HG02852 (cell line): ENCODE measurements around the gene RPAP3.
"Not testable (repeated sequence)": the region's sequence is repeated elsewhere in the genome, so short reads cannot be mapped to it uniquely, and the experiment has no call there.

Experiments used
- ATAC-seq: cut with Tn5 transposase; IDR thresholded peaks from one replicate; pipeline ENCODE4 v1.9.1; 2021; ENCODE audit warnings: mild to moderate bottlenecking, moderate library complexity; ENCODE audit not compliant: unreplicated experiment

RPAP3 gene

DNA sequence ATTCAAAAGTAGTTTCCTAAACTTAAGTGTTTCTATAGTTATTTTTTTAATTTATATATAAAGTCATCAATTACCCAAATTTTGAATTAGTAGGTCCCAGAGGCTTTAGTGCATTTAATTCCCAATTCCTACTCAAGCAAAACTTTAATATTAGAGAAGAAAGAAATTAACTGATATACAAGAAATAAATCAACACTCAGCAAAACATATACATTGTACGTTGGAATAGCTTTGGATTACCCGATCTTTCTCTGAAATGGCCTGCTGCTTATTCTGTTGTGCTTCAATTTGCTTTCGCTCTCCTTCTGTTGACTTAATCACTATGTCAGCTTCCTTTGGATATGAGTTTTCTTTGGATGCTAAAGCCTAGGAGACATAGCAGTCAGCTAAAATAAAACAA is 18.2 kb downstream of the RPAP3 start:
- ATAC-seq, result no peak

DNA sequence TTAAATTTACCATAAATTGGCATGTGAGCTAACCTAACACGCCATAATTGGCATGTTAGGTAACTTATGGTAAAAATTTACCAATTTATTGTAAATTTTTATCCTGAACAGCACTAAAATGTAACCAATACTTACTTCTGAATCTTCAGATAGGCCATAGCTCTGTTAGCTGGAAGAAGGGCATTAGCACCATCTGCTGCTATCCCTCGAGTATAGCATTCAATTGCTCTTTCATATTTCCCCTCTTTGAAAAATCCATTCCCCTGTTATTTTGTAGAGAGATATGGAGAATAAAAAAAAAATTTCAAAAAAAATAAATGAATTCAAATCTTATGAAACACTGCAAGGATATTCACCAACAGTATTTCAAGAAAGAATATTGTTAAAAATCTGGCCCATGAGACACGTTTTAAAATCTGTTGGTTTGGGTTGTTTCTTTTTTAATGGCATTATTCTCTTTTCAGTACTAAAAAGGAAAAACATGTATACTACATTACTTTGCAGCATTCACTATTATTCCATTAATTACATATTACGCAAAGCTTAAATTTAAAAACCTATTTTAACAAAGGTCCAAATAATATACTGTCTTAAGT is 19.1 kb downstream of the RPAP3 start:
- no peak for ATAC-seq

DNA sequence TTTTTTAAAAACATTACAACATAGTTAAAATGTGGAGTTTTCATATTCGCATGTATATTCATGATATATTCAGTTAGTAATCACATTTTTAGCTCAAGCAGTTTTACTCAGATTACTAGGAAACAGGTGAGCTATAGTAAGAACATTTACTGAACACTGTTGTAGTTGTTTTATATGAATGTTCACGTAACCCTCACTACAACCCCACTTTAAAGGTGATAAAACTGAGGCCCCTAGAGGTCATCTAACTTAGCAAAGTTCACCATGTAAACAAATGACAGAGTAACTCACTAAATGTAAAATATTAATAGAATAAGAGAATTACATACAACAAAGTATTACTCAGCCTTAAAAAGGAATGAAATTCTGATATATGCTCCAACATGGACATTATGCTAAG is 26.0 kb downstream of the RPAP3 start:
- no peak for ATAC-seq

DNA sequence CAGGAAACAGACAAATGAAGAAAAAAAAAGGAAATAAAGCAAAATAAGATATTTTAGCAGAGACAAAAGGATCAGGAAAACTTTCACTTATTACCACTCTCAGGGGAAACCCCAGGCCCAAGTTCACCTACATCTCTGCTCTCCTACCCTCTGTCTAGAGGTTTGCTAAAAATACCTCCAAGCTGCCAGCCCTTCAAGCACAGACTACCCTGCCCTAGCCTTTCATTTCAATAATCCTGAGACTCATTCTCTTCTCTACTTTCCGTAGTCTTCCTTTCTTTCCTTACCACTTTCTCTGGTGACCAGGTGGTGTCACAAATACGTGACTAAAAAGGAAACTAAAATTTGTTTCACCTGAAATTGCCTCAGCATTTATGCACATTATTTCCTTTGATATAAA is 33.8 kb downstream of the RPAP3 start:
- ATAC-seq, result no peak

DNA sequence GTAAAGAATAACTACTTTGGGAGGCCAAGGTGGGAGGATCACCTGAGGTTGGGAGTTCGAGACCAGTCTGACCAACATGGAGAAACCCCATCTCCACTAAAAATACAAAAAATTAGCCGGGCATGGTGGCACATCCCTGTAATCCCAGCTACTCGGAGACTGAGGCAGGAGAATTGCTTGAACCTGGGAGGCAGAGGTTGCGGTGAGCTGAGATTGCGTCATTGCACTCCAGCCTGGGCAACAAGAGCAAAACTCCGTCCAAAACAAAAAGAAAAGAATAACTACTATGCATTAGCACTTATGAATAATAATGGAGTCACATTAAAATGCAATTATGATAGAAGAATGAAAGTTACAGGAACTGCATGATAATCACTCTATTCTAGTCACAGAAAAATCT is 37.9 kb downstream of the RPAP3 start:
- not testable (repeated sequence) for ATAC-seq

DNA sequence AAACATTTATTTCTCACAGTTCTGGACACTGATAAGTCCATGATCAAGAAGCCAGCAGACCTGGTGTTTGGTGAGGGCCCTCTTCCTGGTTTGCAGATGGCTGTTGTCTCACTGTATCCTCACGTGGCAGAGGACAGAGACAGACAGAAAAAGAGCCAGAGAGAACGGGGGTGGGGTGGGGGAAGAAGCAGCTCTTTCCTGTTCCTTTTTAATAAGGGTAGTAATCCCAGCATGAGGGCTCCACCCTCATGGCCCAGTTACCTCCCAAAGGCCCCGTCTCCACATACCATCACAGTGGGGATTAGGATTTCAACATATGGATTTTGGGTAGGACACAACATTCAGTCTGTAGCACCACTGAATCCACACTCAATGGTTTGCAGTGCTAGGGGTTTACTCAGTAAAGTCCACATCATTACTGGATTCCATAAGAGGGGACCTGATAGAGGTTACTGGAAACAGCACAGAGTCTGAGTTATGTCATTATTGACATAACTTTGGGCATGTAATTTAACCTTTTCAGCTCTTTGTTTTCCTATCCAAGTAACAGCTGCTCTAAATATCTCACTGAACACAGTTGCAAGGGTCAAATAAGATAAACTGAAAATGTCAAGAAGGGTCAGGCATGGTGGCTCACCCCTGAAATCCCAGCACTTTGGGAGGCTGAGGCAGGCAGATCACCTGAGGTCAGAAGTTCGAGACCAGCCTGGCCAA is 53.2 kb downstream of the RPAP3 start:
- ATAC-seq, result no peak

DNA sequence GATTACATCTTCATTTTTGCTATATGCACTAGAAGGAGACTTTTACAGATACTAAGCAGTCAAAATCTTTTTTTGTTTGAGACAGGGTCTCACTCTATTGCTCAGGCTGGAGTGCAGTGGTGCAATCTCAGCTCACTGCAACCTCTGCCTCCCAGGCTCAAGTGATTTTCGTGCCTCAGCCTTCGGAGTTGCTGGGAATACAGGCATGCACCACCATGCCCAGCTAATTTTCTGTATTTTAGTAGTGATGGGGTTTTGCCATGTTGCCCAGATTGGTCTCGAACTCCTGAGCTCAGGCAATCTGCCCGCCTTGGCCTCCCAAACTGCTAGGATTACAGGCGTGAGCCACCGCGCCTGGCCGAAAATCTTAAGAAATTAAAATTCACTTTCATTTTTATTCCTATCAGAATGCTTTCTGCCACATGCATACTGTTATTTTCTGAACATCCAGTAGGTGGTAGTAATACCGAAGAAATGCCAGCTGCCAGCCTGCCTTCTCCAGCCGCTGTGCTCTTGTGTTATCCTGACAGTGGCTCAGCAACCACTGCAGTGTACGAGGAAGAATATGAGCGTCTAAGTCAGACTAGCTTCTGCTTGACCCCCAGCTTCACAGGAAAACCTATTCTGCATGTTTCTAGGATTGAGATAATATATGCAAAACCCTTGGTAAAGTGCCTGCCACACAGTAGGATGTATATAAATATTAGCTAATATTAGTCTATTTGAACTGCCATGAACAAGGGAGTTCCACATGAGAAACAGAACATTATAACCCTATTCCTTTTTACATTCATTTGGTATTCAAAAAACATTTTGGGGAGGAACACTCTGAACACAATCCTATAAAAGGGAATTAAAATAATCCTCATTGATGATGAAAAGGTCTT is 54.2 kb downstream of the RPAP3 start:
- ATAC-seq, result peak; percentile 63

DNA sequence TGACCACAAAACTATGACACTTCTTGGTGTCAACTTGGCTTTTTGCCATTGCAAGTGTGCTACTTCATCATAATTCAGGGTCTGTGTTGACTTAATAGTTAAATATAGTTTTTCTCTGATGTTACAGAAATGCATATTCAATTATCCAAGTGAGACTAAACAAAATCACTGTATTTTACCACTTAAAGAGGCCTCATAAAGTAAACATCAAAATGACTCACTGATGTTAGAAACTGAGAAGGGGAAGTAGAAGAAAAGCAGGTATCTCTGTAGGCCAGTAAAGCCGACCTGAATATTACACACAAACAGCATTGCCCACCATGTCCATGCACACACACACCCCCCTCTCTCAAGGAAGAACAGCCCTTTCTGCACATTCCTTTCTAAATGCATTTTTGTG is 55.4 kb downstream of the RPAP3 start:
- peak; percentile 81 for ATAC-seq

DNA sequence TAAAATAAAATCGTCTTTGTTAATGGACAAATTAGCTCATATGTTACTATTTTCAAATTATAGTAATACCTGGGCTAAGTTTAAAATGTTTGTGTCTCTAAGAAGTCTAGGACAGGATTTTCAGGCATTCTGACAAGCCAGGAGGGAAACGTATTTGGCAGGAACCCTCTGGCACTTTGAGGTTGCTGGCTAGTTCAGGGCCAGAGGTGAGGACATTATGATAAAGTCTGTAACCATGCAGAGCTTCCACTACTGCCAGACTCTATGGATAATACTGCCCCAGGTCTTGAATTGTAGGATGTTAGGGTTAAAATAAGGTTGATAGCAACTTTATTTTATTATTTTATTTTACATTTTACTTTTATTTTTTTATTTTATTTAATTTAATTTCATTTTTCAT is 56.4 kb downstream of the RPAP3 start:
- no peak for ATAC-seq

DNA sequence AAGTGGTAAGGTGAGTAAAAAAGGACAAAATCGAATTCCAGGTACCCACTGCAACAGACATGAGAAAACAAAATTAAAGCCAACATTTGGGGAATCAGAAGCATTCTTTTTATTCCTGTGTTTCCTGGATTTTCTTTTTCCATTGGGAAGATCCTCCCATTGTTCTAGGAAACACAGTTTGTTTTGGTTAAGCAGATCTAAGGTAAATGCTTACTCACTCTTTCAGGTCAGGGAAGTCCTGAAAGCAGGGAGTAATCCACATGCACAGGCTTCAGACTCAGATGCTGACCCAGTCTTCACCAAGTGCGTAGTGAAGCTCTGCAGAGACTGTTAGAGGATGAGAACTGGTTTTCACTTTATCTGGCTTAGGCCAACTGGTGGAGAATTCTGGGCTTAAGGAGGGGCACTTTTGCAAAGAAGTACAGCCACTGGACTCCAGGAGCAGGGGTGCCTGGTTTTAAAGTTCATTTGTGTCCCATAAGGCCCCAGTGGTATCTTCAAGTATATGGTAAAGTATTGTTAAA is 57.7 kb downstream of the RPAP3 start:
- ATAC-seq, result no peak

DNA sequence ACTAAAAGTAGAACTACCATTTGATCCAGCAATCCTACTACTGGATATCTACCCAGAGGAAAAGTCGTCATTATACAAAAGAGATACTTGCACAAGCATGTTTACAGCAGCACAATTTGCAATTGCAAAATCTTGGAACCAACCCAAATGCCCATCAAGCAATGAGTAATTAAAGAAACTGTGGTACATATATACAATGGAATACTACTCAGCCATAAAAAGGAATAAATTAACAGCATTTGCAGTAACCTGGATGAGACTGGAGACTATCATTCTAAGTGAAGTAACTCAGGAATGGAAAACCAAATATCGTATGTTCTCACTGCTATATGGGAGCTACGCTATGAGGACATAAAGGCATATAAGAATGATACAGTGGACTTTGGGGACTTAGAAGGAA is 63.5 kb downstream of the RPAP3 start:
- ATAC-seq, result not testable (repeated sequence)

DNA sequence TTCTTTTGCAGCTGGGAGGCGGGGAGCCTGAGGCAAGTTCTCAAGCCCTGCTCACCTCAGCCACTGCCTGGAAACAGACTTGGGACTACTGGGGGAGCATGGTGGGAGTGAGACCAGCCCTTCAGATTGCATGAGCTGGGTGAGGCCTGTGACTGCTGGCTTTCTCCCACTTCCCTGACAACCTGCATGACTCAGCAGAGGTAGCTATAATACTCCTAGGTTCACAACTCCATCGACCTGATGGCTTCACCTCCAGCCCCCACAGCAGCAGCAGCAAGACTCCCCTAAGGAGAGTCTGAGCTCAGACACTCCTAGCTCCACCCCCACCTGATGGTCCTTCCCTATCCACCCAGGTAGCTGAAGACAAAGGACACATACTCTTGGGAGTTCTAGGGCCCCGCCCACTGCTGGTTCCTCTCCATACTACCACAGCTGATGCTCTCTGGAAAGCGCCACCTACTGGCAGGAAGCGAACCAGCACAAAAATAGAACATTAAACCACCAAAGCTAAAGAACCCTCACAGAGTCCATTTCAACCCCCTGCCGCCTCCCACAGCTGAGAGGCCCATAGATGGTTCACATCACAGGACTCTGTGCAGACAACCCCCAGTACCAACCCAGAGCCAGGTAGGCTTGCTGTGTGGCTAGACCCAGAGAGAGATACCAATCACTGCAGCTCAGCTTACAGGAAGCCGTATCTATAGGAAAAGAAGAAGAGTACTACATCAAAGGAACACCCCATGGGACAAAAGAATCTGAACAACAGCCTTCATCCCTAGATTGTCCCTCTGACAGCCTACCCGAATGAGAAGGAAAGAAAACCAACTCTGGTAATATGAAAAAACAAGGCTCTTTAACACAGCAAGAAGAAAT is 68.7 kb downstream of the RPAP3 start:
- no peak for ATAC-seq

DNA sequence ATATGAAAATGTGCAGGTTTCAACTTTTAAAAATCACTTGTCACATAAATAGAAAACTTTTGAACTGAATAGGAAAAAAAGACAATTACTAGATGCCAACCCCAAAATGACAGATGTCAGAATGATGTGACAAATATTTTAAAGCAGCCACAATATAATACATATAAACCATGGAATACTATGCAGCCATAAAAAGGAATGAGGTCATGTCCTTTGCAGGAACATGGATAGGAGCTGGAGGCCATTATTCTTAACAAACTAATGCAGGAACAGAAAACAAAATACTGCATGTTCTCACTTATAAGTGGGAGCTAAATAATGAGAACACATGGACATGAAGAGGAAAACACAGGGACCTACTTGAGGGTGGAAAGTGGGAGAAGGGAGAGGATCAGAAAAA is 70.1 kb downstream of the RPAP3 start:
- ATAC-seq, result not testable (repeated sequence)

DNA sequence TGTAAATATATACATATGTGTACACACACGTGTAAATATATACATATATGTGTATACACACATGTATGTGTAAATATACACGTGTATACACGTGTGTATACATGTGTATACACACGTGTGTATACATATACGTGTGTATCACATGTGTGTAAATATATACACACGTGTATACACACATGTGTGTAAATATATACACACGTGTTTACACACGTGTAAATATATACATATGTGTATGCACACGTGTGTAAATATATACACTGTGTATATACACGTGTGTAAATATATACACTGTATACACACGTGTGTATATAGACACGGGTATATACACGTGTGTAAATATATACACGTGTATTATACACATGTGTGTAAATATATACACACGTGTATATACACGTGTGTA is 71.7 kb downstream of the RPAP3 start:
- no peak for ATAC-seq

DNA sequence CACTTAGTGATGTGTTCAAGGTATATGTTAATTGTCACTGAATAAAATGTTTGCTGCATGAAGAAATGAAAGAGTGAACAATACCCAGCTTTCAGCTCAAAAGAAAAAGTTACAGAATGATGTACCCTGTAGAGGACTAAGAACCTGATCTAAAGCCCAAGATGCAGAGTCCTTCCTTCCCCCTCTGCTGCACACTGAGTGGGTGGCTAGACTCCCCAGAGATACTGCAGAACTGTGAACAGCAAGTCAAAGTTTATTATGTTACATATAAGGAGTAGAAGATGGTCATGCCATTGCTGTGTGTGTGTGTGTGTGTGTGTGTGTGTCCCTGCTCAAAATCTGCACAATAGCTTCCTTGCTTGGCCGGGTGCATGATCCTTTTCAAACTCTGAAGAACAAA is 83.9 kb downstream of the RPAP3 start:
- ATAC-seq, result no peak

DNA sequence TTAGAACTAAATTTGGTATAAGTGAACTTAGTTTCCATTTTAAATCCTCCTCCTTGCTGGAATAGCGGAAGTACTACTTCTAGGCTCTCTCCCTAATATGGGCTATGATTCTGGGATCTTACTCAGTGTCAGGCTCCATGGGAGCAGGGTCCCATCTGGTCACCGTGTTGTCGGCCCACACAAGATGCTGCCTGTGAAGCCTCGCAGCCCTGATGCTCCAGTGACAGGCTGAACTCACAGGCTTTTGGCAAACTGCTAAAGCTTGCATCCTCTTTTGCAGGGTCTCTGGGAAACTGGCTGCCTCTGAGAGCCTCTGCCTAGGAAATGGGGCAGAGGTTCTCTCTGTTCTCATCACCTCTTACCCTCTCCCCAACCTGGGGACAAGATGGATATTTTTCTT is 88.4 kb downstream of the RPAP3 start:
- ATAC-seq, result no peak

DNA sequence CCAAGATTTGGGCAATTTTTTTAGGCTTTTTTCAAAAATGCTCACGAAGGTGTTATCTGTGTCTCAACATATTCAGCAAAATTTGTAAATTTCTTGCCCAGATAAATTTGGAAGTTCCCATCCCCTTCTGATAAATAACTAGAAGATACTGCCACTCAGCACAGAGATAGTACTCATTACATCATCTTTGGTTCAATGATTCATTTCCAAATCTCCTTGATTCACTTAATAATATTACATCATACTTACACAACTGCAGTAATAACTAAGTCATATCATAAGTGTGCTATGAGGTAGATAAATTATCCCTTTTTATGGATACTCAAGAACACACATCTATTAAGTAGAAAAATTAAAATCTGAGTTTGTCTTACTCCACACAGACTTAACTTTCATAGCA is 89.4 kb downstream of the RPAP3 start:
- ATAC-seq, result no peak

DNA sequence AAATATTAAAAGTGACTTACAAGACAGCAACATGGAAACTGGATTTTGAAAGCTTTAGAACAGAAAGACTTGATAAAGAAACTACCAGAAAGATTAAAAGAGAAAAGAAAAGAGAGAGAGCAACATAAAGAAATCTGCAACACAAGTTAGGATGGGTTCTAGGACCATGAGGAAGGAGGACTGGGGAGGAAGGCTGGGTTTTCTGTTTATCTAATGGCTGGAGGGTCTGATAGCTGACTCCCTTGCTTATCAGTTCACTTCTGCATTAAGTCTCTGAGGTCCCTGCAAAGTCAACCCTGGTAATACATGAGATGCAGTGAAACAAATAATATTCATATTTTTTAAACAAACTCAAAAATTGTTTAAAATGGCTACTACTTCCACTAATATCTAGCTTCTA is 90.1 kb downstream of the RPAP3 start:
- no peak for ATAC-seq

DNA sequence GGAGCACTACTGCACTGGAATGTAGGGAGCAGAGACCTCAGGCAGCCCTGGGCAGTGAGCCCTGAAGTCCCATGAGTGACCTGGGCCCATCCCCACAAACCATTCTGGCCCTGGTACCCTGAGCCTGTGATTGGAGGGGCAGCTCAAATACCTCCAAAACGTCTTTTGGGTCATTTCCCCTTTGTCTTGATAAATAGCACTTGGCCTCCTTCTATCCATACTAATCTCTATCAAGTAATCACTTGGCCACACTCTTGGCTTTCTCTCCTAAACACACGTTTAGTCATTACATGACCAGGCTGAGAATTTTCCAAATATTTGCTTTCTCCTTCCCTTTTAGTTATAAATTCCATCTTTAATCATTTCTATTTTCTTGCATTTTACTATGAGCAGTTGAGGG is 91.3 kb downstream of the RPAP3 start:
- ATAC-seq, result no peak

DNA sequence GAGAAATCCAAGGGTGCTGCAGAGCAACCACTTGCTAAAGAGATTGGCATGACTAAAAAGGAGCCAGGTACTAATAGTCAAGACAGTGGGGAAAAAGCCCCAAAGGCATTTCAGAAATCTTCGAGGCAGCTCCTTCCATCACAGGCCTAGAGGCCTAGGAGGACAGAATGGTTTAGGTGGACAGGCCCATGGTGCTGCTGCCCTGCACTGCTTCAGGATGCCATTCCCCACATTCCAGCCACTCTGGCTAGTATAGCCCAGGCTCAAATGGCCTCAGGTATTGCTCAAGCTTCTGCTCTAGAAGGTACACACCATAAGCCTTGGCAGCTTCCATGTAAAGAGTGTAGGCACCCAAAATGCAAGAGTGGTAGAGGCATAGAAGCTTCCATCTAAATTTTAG is 92.9 kb downstream of the RPAP3 start:
- no peak for ATAC-seq

DNA sequence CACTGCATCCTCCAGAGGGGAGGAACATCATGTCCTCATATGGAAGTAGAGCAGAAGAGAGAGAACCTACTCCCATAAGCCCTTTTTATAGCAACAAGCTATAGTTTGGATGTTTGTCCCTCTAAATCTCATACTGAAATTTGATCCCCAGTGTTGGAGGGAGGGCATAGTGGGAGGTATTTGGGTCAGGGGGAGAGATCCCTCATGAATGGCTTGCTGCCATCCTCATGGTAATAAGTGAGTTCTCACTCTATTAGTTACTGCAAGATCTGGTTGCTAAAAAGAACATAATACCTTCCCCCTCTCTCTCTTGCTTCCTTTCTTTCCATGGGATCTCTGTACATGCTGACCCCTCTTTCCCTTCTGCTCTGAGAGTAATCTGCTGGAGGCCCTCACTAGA is 93.9 kb downstream of the RPAP3 start:
- ATAC-seq, result no peak
